K562 (cell line): Measurements from ENCODE around the gene SLC8A2. TPM values are rescaled to one million over a fixed set of nuclear protein-coding genes. Genes with fewer than 3 reads are reported as not detected.
A peak's percentile ranks its signal among the peaks of the same experiment; 100 is the strongest.

Experiments used
- CHD1 ChIP-seq: fragments of 200-600 bp; sonication (generic); IDR thresholded peaks from one replicate; pipeline ENCODE4 v1.6.1; 2012; ENCODE audit warnings: mild to moderate bottlenecking, moderate library complexity, low read length, inconsistent platforms
- GABPB2 ChIP-seq: fragments of 250-450 bp; sonication (Bioruptor Pico); conservative IDR thresholded peaks from 2 replicates; pipeline ENCODE4 v1.5.1; 2021; ENCODE audit warnings: mild to moderate bottlenecking
- HDAC1 ChIP-seq, 2 experiments: fragments of 450-650 bp; IDR thresholded peaks; 2 replicates each; pipeline ENCODE4 v1.6.1; 2016 to 2017; ENCODE audit warnings: inconsistent platforms in 1 of 2, mild to moderate bottlenecking in 1 of 2, moderate library complexity in 1 of 2
- PHF20 ChIP-seq: fragments of 450-650 bp; IDR thresholded peaks from 2 replicates; pipeline ENCODE4 v1.6.1; 2018; ENCODE audit not compliant: partially characterized antibody
- POLR2AphosphoS5 ChIP-seq: IDR thresholded peaks from 2 replicates; pipeline ENCODE4 v1.6.1; 2011; ENCODE audit warnings: mild to moderate bottlenecking, low read depth, low read length, moderate library complexity; ENCODE audit not compliant: control insufficient read depth, insufficient read depth
- POLR2B ChIP-seq: fragments of 450-650 bp; IDR thresholded peaks from 2 replicates; pipeline ENCODE4 v1.6.1; 2018; ENCODE audit warnings: low read depth; ENCODE audit not compliant: partially characterized antibody
- YBX1 ChIP-seq: fragments of 450-650 bp; IDR thresholded peaks from 2 replicates; pipeline ENCODE4 v1.7.1; 2016; ENCODE audit warnings: mild to moderate bottlenecking
- ZBTB7A ChIP-seq: IDR thresholded peaks from 2 replicates; pipeline ENCODE4 v1.6.1; 2011; ENCODE audit warnings: low read depth, mild to moderate bottlenecking, low read length, moderate library complexity, borderline replicate concordance; ENCODE audit not compliant: control insufficient read depth
- ZFP1 ChIP-seq: fragments of 450-650 bp; formaldehyde crosslinking; IDR thresholded peaks from 2 replicates; pipeline ENCODE4 v1.4.0; 2020; ENCODE audit warnings: mild to moderate bottlenecking, mixed read lengths
- ZNF12 ChIP-seq: sonication (generic); formaldehyde crosslinking; IDR thresholded peaks from 2 replicates; pipeline ENCODE4 v1.4.0; 2020; ENCODE audit warnings: mild to moderate bottlenecking, missing genetic modification reagents
- ZNF668 ChIP-seq: fragments of 250-450 bp; sonication (Bioruptor Pico); IDR thresholded peaks from 2 replicates; pipeline ENCODE4 v1.8.0; 2022; ENCODE audit warnings: mild to moderate bottlenecking, inconsistent platforms
- polyA plus RNA-seq, 8 experiments: library from polyadenylated mRNA; depleted of rRNA in 4 of 8; stranded (reverse) in 5 of 8; unstranded in 3 of 8; fragments of >200 nt; fragmentation: Nextera tagmentation in 2 of 8; fragmentation: Illumina TruSeq in 1 of 8; extraction: Ambion mirVana in 2 of 8; extraction: Trizol in 1 of 8; gene quantifications; 2 replicates each; pipeline versions ENCODE4 v1.2.1 to v1.2.3, GENCODE V29; 2011 to 2014; ENCODE audit warnings: inconsistent platforms in 1 of 8, missing spikeins in 1 of 8
- total RNA-seq, 7 experiments: library from RNA; depleted of rRNA in 6 of 7; stranded (reverse); fragments of >200 nt in 6 of 7; fragmentation: Illumina TruSeq in 2 of 7; extraction: Trizol in 2 of 7; gene quantifications; 2 replicates each; pipeline versions ENCODE4 v1.2.1 to v1.2.3, GENCODE V29; 2011 to 2021; ENCODE audit warnings: low replicate concordance in 1 of 7
- TF ChIP-seq, protein P1 (sequence below), 2 experiments: fragments of 450-650 bp; IDR thresholded peaks; 2 replicates each; pipeline ENCODE4 v1.6.1; 2016; ENCODE audit warnings: mild to moderate bottlenecking in 2 of 2, borderline replicate concordance in 1 of 2, low read depth in 1 of 2, moderate library complexity in 1 of 2
- TF ChIP-seq, protein P2 (sequence below): fragments of 250-450 bp; sonication (Bioruptor Pico); IDR thresholded peaks from 2 replicates; pipeline ENCODE4 v1.8.0; 2021; ENCODE audit warnings: borderline replicate concordance, mild to moderate bottlenecking, moderate library complexity; ENCODE audit not compliant: poor library complexity, severe bottlenecking
- TF ChIP-seq, protein P3 (sequence below): fragments of 450-650 bp; IDR thresholded peaks from 2 replicates; pipeline ENCODE4 v1.7.0; 2016; ENCODE audit warnings: borderline replicate concordance
- TF ChIP-seq, protein P4 (sequence below): fragments of 450-650 bp; conservative IDR thresholded peaks from 2 replicates; pipeline ENCODE4 v1.6.1; 2016; ENCODE audit warnings: missing genetic modification characterization, low read depth, mild to moderate bottlenecking, control low read depth, missing compliant biosample characterization

The SLC8A2 gene
- total and polyA plus RNA-seq, 9 of the 15 experiments (the other 6 are each of a cell fraction or from before 2014, with no cell fraction given): 0.07 to 0.66 (median 0.24) TPM; not detected in 3

DNA sequence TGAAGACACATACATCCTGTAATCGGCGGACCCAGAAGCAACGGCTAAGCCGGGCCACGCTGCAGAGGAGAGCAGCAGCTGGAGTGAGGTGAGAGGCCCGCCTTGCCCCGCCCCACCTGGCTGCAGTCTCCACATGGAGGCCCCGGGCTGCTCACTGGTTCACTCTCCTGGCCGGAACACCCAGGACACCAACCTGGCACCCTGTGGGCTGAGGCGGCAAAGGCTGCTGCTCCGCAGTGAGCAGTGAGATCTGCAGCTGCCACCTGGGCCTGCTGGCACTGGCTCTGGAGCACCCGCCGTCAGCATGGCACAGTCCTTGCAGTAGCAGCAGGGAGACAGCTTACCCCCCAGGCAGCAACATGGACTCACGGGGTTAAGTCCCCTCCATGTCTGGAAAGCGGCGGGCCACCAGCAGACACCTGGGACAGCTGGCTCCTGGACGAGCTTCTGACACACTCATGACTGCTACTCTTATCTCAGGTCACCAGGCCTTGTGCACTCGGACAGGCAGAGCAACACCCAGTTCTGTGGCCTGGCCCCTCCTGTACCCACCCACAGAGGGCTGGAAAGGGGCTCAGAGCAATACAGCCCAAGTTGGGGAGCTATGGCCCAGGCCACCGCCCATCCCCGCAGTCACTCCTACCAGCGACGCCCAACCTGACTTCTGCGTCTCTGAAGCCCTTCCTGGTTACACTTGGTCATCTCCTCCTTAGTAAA lies 25.5 kb upstream of the SLC8A2 start (continued):
- TF ChIP-seq, protein P1, sequence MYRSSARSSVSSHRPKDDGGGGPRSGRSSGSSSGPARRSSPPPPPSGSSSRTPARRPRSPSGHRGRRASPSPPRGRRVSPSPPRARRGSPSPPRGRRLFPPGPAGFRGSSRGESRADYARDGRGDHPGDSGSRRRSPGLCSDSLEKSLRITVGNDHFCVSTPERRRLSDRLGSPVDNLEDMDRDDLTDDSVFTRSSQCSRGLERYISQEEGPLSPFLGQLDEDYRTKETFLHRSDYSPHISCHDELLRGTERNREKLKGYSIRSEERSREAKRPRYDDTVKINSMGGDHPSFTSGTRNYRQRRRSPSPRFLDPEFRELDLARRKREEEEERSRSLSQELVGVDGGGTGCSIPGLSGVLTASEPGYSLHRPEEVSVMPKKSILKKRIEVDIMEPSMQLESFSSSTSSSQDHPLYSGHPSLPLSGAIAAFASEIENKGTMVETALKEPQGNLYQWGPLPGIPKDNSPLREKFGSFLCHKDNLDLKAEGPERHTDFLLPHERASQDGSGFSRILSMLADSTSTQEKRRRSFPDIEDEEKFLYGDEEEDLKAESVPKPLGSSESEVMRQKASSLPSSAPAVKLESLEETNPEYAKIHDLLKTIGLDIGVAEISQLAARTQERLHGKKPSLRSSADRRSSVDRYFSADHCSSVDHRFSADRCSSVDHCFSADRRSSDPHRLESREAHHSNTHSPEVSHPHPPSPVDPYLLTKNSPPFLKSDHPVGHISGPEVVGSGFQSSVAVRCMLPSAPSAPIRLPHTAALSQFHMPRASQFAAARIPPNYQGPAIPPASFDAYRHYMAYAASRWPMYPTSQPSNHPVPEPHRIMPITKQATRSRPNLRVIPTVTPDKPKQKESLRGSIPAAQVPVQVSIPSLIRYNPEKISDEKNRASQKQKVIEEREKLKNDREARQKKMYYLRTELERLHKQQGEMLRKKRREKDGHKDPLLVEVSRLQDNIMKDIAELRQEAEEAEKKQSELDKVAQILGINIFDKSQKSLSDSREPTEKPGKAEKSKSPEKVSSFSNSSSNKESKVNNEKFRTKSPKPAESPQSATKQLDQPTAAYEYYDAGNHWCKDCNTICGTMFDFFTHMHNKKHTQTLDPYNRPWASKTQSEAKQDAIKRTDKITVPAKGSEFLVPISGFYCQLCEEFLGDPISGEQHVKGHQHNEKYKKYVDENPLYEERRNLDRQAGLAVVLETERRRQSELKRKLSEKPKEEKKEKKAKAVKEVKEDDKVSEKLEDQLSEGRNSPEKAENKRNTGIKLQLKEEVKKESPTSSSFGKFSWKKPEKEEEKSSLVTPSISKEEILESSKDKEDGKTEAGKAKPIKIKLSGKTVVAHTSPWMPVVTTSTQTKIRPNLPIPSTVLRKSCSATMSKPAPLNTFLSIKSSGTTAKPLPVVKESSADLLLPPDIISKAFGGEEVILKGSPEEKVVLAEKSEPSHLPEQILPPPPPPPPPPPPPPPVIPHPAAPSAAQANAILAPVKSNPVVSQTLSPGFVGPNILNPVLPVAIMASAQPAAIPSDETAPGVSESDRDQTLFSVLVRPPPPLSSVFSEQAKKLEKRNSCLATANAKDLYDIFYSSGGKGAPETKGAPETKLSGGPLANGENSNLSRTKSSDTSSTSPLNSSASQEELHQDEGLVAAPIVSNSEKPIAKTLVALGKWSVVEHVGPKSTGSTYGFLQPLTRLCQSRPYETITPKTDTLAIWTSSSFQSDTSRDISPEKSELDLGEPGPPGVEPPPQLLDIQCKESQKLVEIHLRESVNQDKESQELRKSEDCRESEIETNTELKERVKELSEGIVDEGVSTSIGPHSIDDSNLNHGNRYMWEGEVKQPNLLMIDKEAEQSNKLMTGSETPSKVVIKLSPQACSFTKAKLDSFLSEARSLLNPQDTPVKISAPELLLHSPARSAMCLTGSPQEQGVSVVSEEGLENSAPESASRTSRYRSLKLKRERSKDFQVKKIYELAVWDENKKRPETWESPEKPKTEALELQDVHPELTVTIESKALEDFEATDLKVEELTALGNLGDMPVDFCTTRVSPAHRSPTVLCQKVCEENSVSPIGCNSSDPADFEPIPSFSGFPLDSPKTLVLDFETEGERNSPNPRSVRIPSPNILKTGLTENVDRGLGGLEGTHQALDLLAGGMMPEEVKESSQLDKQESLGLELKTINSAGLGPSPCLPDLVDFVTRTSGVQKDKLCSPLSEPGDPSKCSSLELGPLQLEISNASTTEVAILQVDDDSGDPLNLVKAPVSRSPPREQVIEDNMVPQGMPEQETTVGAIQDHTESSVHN (IDR thresholded peaks at IDR 0.05; ENCODE audit: borderline replicate concordance in 1 of 2, low read depth in 1 of 2): no peak
- TF ChIP-seq GABPB2 (CRISPR knock-in tag) (no peak), ZBTB7A (peak; percentile 96), PHF20 (no peak), YBX1 (no peak), POLR2AphosphoS5 (peak; percentile 89), ZFP1 (CRISPR knock-in tag) (no peak), CHD1 (no peak), ZNF668 (CRISPR knock-in tag) (no peak), HDAC1 (IDR thresholded peaks at IDR 0.05) (no peak; a peak in 1 of 4 replicates), POLR2B (no peak), ZNF12 (no peak)
- TF ChIP-seq, protein P2, sequence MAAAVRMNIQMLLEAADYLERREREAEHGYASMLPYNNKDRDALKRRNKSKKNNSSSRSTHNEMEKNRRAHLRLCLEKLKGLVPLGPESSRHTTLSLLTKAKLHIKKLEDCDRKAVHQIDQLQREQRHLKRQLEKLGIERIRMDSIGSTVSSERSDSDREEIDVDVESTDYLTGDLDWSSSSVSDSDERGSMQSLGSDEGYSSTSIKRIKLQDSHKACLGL (CRISPR knock-in tag): no peak
- TF ChIP-seq, protein P3, sequence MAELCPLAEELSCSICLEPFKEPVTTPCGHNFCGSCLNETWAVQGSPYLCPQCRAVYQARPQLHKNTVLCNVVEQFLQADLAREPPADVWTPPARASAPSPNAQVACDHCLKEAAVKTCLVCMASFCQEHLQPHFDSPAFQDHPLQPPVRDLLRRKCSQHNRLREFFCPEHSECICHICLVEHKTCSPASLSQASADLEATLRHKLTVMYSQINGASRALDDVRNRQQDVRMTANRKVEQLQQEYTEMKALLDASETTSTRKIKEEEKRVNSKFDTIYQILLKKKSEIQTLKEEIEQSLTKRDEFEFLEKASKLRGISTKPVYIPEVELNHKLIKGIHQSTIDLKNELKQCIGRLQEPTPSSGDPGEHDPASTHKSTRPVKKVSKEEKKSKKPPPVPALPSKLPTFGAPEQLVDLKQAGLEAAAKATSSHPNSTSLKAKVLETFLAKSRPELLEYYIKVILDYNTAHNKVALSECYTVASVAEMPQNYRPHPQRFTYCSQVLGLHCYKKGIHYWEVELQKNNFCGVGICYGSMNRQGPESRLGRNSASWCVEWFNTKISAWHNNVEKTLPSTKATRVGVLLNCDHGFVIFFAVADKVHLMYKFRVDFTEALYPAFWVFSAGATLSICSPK: peak; percentile 43; the same call in 1 of the 2 replicates
- TF ChIP-seq, protein P4, sequence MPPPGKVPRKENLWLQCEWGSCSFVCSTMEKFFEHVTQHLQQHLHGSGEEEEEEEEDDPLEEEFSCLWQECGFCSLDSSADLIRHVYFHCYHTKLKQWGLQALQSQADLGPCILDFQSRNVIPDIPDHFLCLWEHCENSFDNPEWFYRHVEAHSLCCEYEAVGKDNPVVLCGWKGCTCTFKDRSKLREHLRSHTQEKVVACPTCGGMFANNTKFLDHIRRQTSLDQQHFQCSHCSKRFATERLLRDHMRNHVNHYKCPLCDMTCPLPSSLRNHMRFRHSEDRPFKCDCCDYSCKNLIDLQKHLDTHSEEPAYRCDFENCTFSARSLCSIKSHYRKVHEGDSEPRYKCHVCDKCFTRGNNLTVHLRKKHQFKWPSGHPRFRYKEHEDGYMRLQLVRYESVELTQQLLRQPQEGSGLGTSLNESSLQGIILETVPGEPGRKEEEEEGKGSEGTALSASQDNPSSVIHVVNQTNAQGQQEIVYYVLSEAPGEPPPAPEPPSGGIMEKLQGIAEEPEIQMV (tag): no peak
